ENCODE measurements around the gene GAS7.
"Not testable (repeated sequence)": the region's sequence is repeated elsewhere in the genome, so short reads cannot be mapped to it uniquely, and the experiment has no call there.

Gene GAS7

GRCh38 chr17:10042589-10043244 lies 155.7 kb downstream of the GAS7 start:
- DNase-seq, result no peak

GRCh38 chr17:10041916-10042588 lies 156.4 kb downstream of the GAS7 start:
- DNase-seq, result no peak

- no peak for DNase-seq
Measured at GRCh38 chr17:10041287-10041612, 157.2 kb downstream of the GAS7 start.

DNA sequence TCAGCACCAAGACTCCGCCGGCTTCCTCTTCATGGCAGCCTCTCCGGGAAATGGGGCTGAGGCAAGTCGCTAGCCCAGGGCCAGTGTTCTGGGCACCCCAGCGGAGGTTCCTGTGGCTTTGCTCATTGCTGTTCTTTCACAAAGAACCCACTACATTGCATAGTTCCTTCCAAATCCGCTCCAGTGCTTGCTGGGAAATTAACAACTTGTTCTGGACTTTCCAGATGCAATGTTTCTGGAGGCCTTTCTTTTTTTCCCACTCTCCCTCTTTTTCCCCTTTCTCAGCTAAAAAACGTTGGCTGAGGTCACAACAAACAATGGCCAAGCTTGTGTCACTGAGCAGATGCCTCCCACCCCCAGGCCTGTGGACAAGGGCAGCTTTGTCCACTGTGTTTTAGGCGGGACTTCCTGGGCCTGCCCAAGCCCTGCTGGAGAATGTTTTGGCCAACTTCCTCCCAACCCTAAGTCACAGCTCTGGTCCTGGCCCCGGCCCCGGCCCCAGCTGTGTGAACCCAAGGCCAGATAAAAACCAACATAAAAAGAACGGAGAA lies 161.8 kb downstream of the GAS7 start:
- no peak for DNase-seq

GRCh38 chr17:10035885-10036284 lies 162.5 kb downstream of the GAS7 start:
- no peak for DNase-seq

DNA sequence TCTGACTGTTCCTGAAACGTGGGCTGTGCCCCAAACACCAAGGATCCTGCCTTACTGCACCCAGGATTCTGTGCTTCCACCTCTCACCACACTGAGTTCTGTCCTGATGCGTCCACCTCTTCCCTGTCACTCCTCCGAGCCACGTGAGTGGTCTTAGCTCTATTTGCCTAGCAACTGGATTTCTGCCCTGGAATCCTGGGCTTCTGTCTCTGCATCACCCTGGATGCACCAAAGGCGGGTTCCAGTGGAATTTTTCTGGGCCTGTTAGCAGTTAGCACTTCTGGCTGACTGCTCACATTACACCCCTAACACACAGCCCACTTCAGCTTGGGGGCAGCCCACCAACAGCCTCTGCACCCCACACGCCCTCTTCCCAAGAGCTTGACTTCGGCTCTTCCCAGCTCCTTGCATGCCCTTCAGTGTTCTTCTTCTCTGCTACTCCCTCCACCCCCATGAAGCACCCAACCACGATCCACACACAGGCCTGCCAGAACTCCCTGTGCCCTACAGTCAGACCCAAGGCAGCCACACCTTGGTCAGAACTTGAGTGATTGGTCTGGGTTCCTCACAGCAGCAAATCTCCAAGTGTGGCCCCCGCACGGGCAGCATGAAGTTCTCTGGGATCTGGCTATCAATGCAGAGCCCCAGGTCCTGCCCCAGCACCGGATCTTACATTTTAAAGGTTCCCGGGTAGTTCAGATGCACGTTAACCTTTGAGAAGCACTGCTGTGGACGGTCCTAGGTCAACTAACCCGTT lies 163.5 kb downstream of the GAS7 start:
- no peak for DNase-seq

DNA sequence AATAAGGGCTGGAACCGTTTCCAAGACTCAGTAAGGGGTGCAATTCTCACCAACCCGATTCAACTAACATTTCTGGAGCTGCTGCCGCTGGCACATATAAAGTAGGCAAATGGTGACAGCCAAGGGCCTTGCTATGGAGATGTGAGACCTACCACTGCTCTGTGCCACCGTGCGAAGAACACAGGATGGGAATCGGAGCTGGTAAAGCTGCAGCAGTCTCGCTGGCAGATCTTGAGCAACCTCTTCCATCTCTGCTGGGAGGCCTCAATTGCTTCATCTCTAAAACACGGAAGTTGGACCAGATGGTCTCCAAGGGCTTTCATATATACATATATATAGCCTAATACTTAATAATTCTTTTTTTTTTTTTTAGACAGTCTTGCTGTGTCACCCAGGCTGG lies 164.4 kb downstream of the GAS7 start:
- DNase-seq, result no peak

DNA sequence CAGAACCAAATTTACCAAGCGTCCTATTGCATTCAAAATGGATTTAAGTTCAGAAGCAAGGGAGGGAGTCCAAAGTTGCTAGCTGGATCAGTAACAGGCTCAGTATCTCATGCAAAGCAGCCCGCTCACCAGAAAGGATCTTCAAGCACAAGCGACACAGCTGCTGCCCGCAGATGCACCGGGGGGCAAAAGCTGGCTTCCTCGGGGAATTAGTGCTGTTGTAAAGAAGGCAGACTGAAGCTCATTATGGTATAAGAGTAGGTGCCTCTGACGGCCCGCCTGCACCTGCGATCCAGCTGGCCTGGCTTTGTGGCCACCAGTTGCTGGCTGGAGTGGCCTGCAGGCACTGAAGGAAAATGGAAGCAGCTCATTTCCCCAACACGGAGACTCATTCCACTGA lies 165.0 kb downstream of the GAS7 start:
- DNase-seq, result no peak

GRCh38 chr17:10032118-10032852 lies 166.1 kb downstream of the GAS7 start:
- no peak for DNase-seq

- DNase-seq, result no peak
Measured at GRCh38 chr17:10031606-10032005, 166.8 kb downstream of the GAS7 start.

- DNase-seq, result no peak
Measured at GRCh38 chr17:10031127-10031526, 167.3 kb downstream of the GAS7 start.

- no peak for DNase-seq
Measured at GRCh38 chr17:10029129-10029528, 169.3 kb downstream of the GAS7 start.

- DNase-seq, result no peak
Measured at GRCh38 chr17:10025976-10026901, 172.2 kb downstream of the GAS7 start.

GRCh38 chr17:10025224-10025623 lies 173.2 kb downstream of the GAS7 start:
- no peak for DNase-seq

DNA sequence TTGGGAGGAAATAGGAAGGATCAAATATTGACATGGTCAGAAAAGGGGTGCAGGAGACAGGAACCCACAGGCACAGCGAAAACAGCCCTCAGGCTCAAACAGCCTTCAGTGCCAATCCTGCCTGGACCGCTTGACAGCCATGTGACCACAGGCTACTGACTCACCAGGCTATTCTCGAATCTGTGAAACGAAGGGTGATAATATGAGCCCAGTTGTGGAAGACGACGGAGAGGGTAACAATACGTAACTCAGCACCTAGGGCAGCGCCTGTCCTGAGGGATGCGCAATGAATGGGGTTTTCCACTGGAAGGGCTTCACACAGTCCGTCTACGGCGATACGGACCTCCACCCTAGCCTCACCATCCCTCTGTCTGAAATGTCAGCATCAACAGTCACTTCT lies 176.0 kb downstream of the GAS7 start:
- DNase-seq, result no peak

DNA sequence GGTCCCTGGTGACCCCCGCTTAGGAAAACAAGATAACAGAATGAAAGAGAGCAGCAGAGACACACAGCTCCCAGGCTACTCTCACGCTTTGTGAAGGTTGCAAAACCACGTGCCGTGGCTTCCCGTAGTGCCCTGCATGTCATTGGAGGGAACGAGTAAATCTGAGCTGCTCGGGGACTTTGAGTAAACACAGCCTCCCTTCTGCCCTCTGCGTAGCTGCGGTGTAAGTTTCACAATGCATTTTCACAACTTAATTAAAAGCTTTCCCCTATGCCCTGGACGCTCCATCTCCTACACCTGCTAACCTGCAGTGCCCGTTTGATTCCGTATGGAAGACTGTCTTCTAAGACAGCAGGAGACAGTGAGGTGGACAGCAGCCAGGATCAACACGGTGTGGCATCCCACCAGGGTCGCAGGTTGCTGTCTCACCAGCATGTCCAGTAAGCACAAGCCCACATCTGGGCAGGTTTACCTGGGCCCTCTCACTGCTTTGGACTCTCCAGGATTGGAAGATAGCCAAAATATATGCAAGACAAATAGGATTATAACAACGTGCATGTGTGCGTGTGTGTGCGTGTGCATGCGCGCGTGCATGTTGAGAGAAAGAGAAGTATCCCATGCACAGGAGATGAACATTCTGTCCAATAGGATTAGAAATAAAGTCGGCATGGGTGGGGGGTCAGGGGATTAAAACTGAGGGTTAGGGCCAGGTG lies 177.0 kb downstream of the GAS7 start:
- DNase-seq, result no peak

DNA sequence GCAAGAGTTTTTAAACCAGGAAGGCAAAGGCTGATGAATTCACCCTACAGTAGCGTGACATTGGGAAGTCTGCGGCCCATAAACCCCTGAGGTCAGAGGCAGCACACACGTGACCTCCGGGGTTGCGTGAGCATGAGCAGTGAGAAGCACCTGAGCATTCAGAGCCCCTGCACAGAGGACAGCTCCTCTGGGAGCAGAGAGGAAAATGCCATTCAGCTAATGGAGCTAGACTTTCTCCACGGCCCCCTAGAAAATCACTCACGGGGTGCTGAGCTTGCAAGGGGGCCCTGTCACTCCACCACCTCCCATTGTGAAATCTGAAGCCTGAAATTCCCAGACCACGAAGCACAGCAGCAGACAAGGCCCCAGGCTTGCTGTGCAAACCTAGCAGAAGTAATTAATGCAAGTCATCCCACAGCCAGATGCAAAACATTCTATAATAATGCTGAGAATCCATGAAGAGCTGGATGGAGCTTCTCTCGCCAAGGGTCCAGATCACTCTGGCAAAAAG lies 178.4 kb downstream of the GAS7 start:
- DNase-seq, result no peak

DNA sequence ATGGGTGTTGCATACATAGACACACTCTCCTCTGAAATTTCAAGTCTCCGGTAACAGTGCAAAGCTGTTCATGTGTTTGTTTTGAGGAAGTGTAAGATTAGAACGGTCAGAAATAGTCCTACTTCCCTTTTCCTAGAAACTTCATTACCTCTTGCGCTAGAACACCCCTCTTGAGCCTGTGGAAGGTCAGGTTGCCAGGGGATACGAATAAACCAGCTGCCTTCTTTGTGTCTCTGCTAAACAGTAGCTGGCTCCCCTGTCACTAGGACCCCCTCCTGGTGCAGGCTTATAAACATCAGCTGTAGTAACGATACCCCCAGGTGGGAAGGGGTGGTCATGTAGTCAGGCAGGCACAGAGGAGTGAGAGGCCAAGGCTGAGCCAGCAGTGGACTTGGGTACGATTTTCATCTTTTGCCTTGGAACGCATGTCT lies 179.9 kb downstream of the GAS7 start:
- DNase-seq, result no peak

DNA sequence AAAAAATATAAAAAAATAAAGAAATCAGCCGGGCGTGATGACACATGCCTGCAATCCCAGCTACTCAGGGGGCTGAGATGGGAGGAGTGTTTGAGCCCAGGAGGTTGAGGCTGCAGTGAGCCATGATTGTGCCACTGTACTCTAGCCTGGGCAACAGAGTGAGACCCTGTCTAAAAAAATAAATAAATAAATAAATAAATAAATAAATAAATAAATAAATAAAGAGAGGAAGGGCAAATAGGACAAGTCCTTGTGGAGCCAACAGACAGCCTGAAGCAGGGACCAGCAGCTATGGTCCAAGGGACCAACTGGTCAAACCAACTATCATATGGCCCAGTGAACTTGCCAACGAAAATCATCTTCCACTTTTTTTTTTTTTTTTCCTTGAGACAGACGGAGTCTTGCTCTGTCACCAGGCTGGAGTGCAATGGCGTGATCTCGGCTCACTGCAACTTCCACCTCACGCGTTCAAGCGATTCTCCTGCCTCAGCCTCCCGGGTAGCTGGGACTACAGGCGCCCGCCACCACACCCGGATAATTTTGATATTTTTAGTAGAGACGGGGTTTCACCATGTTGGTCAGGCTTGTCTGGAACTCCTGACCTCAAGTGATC lies 181.3 kb downstream of the GAS7 start:
- DNase-seq, result not testable (repeated sequence)

DNA sequence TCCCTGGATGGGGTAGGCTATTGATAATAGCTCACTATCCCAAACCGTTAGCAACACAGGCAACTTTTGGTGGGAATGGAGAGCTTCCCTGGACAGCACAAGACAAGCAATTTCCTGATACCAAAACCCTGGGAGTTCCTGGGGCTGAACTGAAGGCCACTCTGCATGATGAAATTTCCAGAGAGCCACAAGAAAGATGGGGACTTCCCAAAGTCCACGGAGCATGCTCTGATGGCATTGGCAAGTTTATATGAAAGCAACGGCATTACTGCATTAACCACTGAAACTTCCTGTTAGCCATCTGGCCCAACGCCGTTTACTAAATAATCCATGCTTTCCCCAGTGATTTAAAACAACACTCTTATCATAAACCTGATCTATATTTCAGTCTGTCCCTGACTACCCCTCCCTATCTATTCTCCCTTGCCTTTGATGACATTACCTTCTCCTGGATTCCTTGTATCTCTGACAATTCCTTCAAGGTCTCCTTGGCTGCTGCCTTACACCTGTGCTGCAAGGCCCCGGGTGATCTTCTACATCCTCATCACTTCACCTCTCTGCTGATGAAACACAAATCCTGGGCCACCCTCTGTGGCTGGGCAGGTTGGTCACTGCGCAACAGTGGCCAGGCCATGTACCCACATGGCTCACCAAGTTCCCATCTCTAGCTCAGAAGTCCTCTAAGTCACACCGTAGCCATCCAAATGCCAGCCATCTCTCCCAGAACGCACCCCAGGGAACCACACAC lies 184.9 kb downstream of the GAS7 start:
- DNase-seq, result no peak
